IMR-90 (cell line): ENCODE data around the gene NUP98. TPM values are rescaled to one million over a fixed set of nuclear protein-coding genes. Genes with fewer than 3 reads are reported as not detected.

ENCODE experiments used
- ATAC-seq: fragments of 200-7000 bp; cut with Tn5 transposase; 2 replicates; pipeline ENCODE4 v1.9.1; 2020; ENCODE audit warnings: low read depth, mild to moderate bottlenecking, moderate library complexity
- BruUV-seq: library from RNA; stranded (reverse); fragments of 400-500 nt; replicated peaks from 2 replicates; lab custom pipeline; 2021; lab: Mats Ljungman, UMichigan
- CTCF ChIA-PET: fragments of 300-600 bp; formaldehyde crosslinking; extraction: SDS; loops from one replicate; lab custom pipeline; 2021; ENCODE audit warnings: antibody characterized with exemption; lab: Yijun Ruan, JAX
- POLR2A ChIA-PET: fragments of 300-600 bp; sonication (Branson Sonifier 250); formaldehyde crosslinking; loops from one replicate; lab custom pipeline; 2022; ENCODE audit warnings: antibody characterized with exemption; ENCODE audit not compliant: unreplicated experiment; lab: Charles Lee
- DNase-seq: peaks from one replicate; pipeline ENCODE4 v3.0.0; 2013
- H2AFZ ChIP-seq: replicated peaks from 2 replicates; pipeline ENCODE3; 2013; ENCODE audit warnings: low read length, mild to moderate bottlenecking; ENCODE audit not compliant: poor library complexity
- H2AK5ac ChIP-seq: 2 replicates; pipeline ENCODE4 v1.6.1; 2013; ENCODE audit warnings: low read depth, low read length, inconsistent platforms
- H2AK9ac ChIP-seq: replicated peaks from 2 replicates; pipeline ENCODE3; 2013; ENCODE audit warnings: mild to moderate bottlenecking, low read depth, low read length, moderate library complexity; ENCODE audit not compliant: poor library complexity
- H2BK120ac ChIP-seq: 2 replicates; pipeline ENCODE4 v1.6.1; 2013; ENCODE audit warnings: low read depth, low read length, inconsistent platforms
- H2BK15ac ChIP-seq: 3 replicates; pipeline ENCODE4 v1.6.1; 2013; ENCODE audit warnings: low read depth, low read length, inconsistent platforms
- H2BK20ac ChIP-seq: 2 replicates; pipeline ENCODE4 v1.6.1; 2013; ENCODE audit warnings: low read depth, mild to moderate bottlenecking, inconsistent platforms, low read length, moderate library complexity
- H2BK5ac ChIP-seq: 2 replicates; pipeline ENCODE4 v1.6.1; 2013; ENCODE audit warnings: mild to moderate bottlenecking, low read depth, low read length, inconsistent platforms; ENCODE audit not compliant: poor library complexity, severe bottlenecking
- H3K14ac ChIP-seq: replicated peaks from 2 replicates; pipeline ENCODE4 v1.6.1; 2013; ENCODE audit warnings: low read depth, low read length, inconsistent platforms
- H3K18ac ChIP-seq: 2 replicates; pipeline ENCODE4 v1.6.1; 2013; ENCODE audit warnings: low read depth, low read length, control low read depth
- H3K23ac ChIP-seq: 2 replicates; pipeline ENCODE4 v1.6.1; 2013; ENCODE audit warnings: low read depth, low read length, inconsistent platforms
- H3K27ac ChIP-seq: 2 replicates; pipeline ENCODE4 v1.5.1; 2013; ENCODE audit warnings: mild to moderate bottlenecking, control low read depth, low read length; ENCODE audit not compliant: insufficient read depth
- H3K27me3 ChIP-seq: 2 replicates; pipeline ENCODE4 v1.6.1; 2013; ENCODE audit warnings: low read length; ENCODE audit not compliant: control insufficient read depth, insufficient read depth
- H3K36me3 ChIP-seq: 2 replicates; pipeline ENCODE4 v1.6.1; 2013; ENCODE audit warnings: low read length, mixed read lengths; ENCODE audit not compliant: control insufficient read depth, insufficient read depth
- H3K4ac ChIP-seq: 2 replicates; pipeline ENCODE4 v1.6.1; 2013; ENCODE audit warnings: low read depth, low read length, inconsistent platforms
- H3K4me1 ChIP-seq: 2 replicates; pipeline ENCODE4 v1.6.1; 2013; ENCODE audit warnings: low read length, mixed read lengths; ENCODE audit not compliant: control insufficient read depth, insufficient read depth
- H3K4me2 ChIP-seq: 2 replicates; pipeline ENCODE4 v1.6.1; 2013; ENCODE audit warnings: low read depth, mild to moderate bottlenecking, control low read depth, low read length, moderate library complexity
- H3K4me3 ChIP-seq: 2 replicates; pipeline ENCODE4 v1.5.1; 2013; ENCODE audit warnings: low read depth, mild to moderate bottlenecking, control low read depth, low read length, moderate library complexity; ENCODE audit not compliant: insufficient read depth
- H3K56ac ChIP-seq: 2 replicates; pipeline ENCODE4 v1.6.1; 2013; ENCODE audit warnings: low read length, inconsistent platforms; ENCODE audit not compliant: insufficient read depth; ENCODE audit errors: extremely low read depth
- H3K79me1 ChIP-seq, 2 experiments: 2 replicates each; pipeline ENCODE4 v1.6.1; 2013; ENCODE audit warnings: low read length in 2 of 2, inconsistent platforms in 1 of 2, low read depth in 1 of 2
- H3K9ac ChIP-seq: 2 replicates; pipeline ENCODE4 v1.6.1; 2013; ENCODE audit warnings: low read depth, low read length, control low read depth
- H3K9me1 ChIP-seq: 2 replicates; pipeline ENCODE4 v1.6.1; 2013; ENCODE audit warnings: low read length, inconsistent platforms; ENCODE audit not compliant: insufficient read depth
- H3K9me3 ChIP-seq: 2 replicates; pipeline ENCODE4 v1.6.1; 2013; ENCODE audit warnings: low read length; ENCODE audit not compliant: control insufficient read depth, insufficient read depth
- H4K20me1 ChIP-seq: 2 replicates; pipeline ENCODE4 v1.6.1; 2013; ENCODE audit warnings: low read length, inconsistent platforms; ENCODE audit not compliant: insufficient read depth
- H4K5ac ChIP-seq: 2 replicates; pipeline ENCODE4 v1.6.1; 2013; ENCODE audit warnings: mild to moderate bottlenecking, low read depth, low read length, control low read depth
- H4K8ac ChIP-seq, 2 experiments: 2 replicates each; pipeline ENCODE4 v1.6.1; 2013; ENCODE audit warnings: low read depth in 2 of 2, low read length in 2 of 2, control low read depth in 1 of 2, inconsistent platforms in 1 of 2
- H4K91ac ChIP-seq: 2 replicates; pipeline ENCODE4 v1.6.1; 2013; ENCODE audit warnings: low read depth, low read length, inconsistent platforms; ENCODE audit not compliant: insufficient read depth
- ELK1 ChIP-seq: fragments of 150-350 bp; IDR thresholded peaks from 2 replicates; pipeline ENCODE4 v1.6.1; 2016; ENCODE audit warnings: low read depth, mild to moderate bottlenecking, low read length, moderate library complexity, borderline replicate concordance
- FOS ChIP-seq: fragments of 150-350 bp; IDR thresholded peaks from 2 replicates; pipeline ENCODE4 v1.6.1; 2016; ENCODE audit warnings: low read depth, low read length
- MAFK ChIP-seq: IDR thresholded peaks from 2 replicates; pipeline ENCODE4 v1.6.1; 2012; ENCODE audit warnings: low read depth, low read length, improper control_type of control experiment
- MAZ ChIP-seq: IDR thresholded peaks from 2 replicates; pipeline ENCODE4 v1.6.1; 2012; ENCODE audit warnings: low read depth, mild to moderate bottlenecking, low read length, improper control_type of control experiment, moderate library complexity, borderline replicate concordance
- MXI1 ChIP-seq: IDR thresholded peaks from 2 replicates; pipeline ENCODE4 v1.6.1; 2012; ENCODE audit warnings: low read depth, mild to moderate bottlenecking, low read length, moderate library complexity, borderline replicate concordance
- NFE2L2 ChIP-seq: fragments of 150-350 bp; IDR thresholded peaks from 2 replicates; pipeline ENCODE4 v1.6.1; 2016; ENCODE audit warnings: low read depth, mild to moderate bottlenecking, low read length
- POLR2A ChIP-seq: IDR thresholded peaks from 2 replicates; pipeline ENCODE4 v1.6.1; 2012; ENCODE audit warnings: mild to moderate bottlenecking, low read depth, low read length
- RAD21 ChIP-seq: IDR thresholded peaks from 2 replicates; pipeline ENCODE4 v1.6.1; 2012; ENCODE audit warnings: low read length, improper control_type of control experiment
- RCOR1 ChIP-seq: IDR thresholded peaks from 2 replicates; pipeline ENCODE4 v1.6.1; 2012; ENCODE audit warnings: mild to moderate bottlenecking, low read length, improper control_type of control experiment; ENCODE audit not compliant: insufficient replicate concordance
- RFX5 ChIP-seq: IDR thresholded peaks from 2 replicates; pipeline ENCODE4 v1.8.0; 2012; ENCODE audit warnings: low read depth, mild to moderate bottlenecking, low read length, moderate library complexity
- WGBS, 2 experiments: methylation state at CpG; one replicate each; pipeline versions ENCODE4 v1.1.5 to v1.1.7; 2013; ENCODE audit warnings: missing lambda C conversion rate in 2 of 2; ENCODE audit not compliant: insufficient read length in 1 of 2; ENCODE audit errors: extremely low coverage in 2 of 2; 5-methylcytosine and 5-hydroxymethylcytosine counted together
- dilution Hi-C: fragments of 300-500 bp; cut with HindIII; formaldehyde crosslinking; loops from one replicate; pipeline ENCODE4 v1.14.3; 2018; ENCODE audit warnings: low sequenced_read_pairs; ENCODE audit not compliant: unreplicated experiment
- in situ Hi-C: fragments of 300-500 bp; cut with MboI; formaldehyde crosslinking; loops from 3 replicates; pipeline ENCODE4 v1.14.3; 2019; ENCODE audit warnings: low sequenced_read_pairs, inconsistent platforms, mixed read lengths
- intact Hi-C: fragments of 100-400 bp; cut with micrococcal nuclease; formaldehyde crosslinking; loops from 2 replicates; pipeline ENCODE4 v1.10.0; 2022
- polyA plus RNA-seq, 3 experiments: library from polyadenylated mRNA; depleted of rRNA; stranded (reverse); fragments of >200 nt; gene quantifications; 2 replicates each; pipeline ENCODE4 v1.2.3, GENCODE V29; 2012; ENCODE audit warnings: low replicate concordance in 1 of 3
- total RNA-seq: library from RNA; depleted of rRNA; stranded (reverse); fragments of >200 nt; gene quantifications from 2 replicates; pipeline ENCODE4 v1.2.3, GENCODE V29; 2012

Gene NUP98
- total and polyA plus RNA-seq, 2 of the 4 experiments (the other 2 are of a cell fraction), result 103 to 138 TPM

GRCh38 chr11:3782963-3783362, 14.4 kb downstream of the NUP98 start:
- no peak overlapping the region for H4K8ac ChIP-seq
- H2BK15ac ChIP-seq, result no peak overlapping the region
- no peak overlapping the region for H3K4ac ChIP-seq
- ChIA-PET CTCF (interaction anchor here (1.0 kb wide), 1 partner anchor 10 kb away, joined by 3 read pairs; no protein-coding TSS in a partner anchor), POLR2A (no interaction called here)
- in situ Hi-C loops (no loop called here), dilution Hi-C loops (no loop called here), intact Hi-C loops (loop anchor here (10.0 kb wide), 1 partner anchor 292 kb away; no protein-coding TSS in a partner anchor)
- no peak overlapping the region for H2BK5ac ChIP-seq
- H2BK120ac ChIP-seq, result no peak overlapping the region
- H3K79me1 ChIP-seq, result peaks cover 15 to 43% of the 10 kb centered on the region in 2 experiments
- H3K27ac ChIP-seq, result no peak overlapping the region
- no peak overlapping the region for H3K56ac ChIP-seq
- H4K5ac ChIP-seq, result no peak overlapping the region
- H3K4me2 ChIP-seq, result no peak overlapping the region
- H3K36me3 ChIP-seq, result peaks cover 19% of the 10 kb centered on the region
- no TSS peak for BruUV-seq
- no peak overlapping the region for H3K4me3 ChIP-seq
- H3K27me3 ChIP-seq, result no peaks in the 10 kb centered on the region
- no peak overlapping the region for H2AFZ ChIP-seq
- no peak for DNase-seq
- peaks cover 4% of the 10 kb centered on the region; the same call in 1 of the 2 replicates for H3K9me1 ChIP-seq
- H3K9me3 ChIP-seq, result no peaks in the 10 kb centered on the region
- H2BK20ac ChIP-seq, result no peak overlapping the region
- H3K9ac ChIP-seq, result no peak overlapping the region
- no peak overlapping the region for H3K23ac ChIP-seq
- no peak for TF ChIP-seq ELK1
- no peak for TF ChIP-seq RFX5
- no peak for TF ChIP-seq NFE2L2
- no peak for TF ChIP-seq POLR2A
- TF ChIP-seq FOS, result no peak
- no peak for TF ChIP-seq MAFK
- no peak for TF ChIP-seq MXI1
- TF ChIP-seq RCOR1, result no peak
- no peak for TF ChIP-seq RAD21
- no peak for TF ChIP-seq MAZ
- H3K14ac ChIP-seq, result no peak overlapping the region
- WGBS, 2 experiments, result no CpG with 5 or more reads among the region's 5 CpGs
- peaks cover 15% of the 10 kb centered on the region for H3K4me1 ChIP-seq
- H3K18ac ChIP-seq, result no peak overlapping the region
- H2AK9ac ChIP-seq, result no peak overlapping the region
- no peak overlapping the region for H4K91ac ChIP-seq
- ATAC-seq, result no peak
- H2AK5ac ChIP-seq, result no peak overlapping the region
- peaks cover 61% of the 10 kb centered on the region for H4K20me1 ChIP-seq
